ENCODE measurements around the gene SSBP3.

The SSBP3 gene

GRCh38 chr1:54249819-54250435, 156.3 kb downstream of the SSBP3 start:
- Histone ChIP-seq H3K9me3 (ENCODE audit: insufficient read depth, low read length) (no peaks in the 10 kb centered on the region), H4K20me1 (ENCODE audit: low read depth, low read length) (no peaks in the 10 kb centered on the region), H3F3A (ENCODE audit: insufficient read depth) (no peaks in the 10 kb centered on the region), H2AFZ (ENCODE audit: low read depth, low read length, severe bottlenecking) (no peak overlapping the region), H3K36me3 (ENCODE audit: low read length) (no peaks in the 10 kb centered on the region), H3K9me2 (replicated peaks; ENCODE audit: insufficient read depth, low read length) (no peaks in the 10 kb centered on the region), H3K79me2 (ENCODE audit: insufficient read depth, low read length) (no peaks in the 10 kb centered on the region), H3K4me3 (ENCODE audit: insufficient read depth, low read length, poor library complexity, severe bottlenecking) (no peak overlapping the region), H3K27me3 (ENCODE audit: low read length) (no peaks in the 10 kb centered on the region), H3K9ac (ENCODE audit: low read length) (no peak overlapping the region), H3K27ac (ENCODE audit: low read depth, low read length) (no peak overlapping the region), H3K4me2 (ENCODE audit: low read depth, low read length, poor library complexity, severe bottlenecking) (no peak overlapping the region)
- TF ChIP-seq CTCF (IDR thresholded peaks at IDR 0.05; ENCODE audit: insufficient read depth, low read length, poor library complexity, severe bottlenecking) = no peak
- TF ChIP-seq EZH2phosphoT487 (conservative IDR thresholded peaks at IDR 0.05; ENCODE audit: low read length) = no peak

- no peaks in the 10 kb centered on the region for H3K9me2 ChIP-seq (replicated peaks; ENCODE audit: insufficient read depth, low read length)
- H3K36me3 ChIP-seq (ENCODE audit: low read length) = no peaks in the 10 kb centered on the region
- H4K20me1 ChIP-seq (ENCODE audit: low read depth, low read length) = no peaks in the 10 kb centered on the region
- H3K9me3 ChIP-seq (ENCODE audit: insufficient read depth, low read length) = no peaks in the 10 kb centered on the region
- no peak overlapping the region for H3K4me2 ChIP-seq (ENCODE audit: low read depth, low read length, poor library complexity, severe bottlenecking)
- H3F3A ChIP-seq (ENCODE audit: insufficient read depth) = no peaks in the 10 kb centered on the region
- no peaks in the 10 kb centered on the region for H3K27me3 ChIP-seq (ENCODE audit: low read length)
- no peak overlapping the region for H2AFZ ChIP-seq (ENCODE audit: low read depth, low read length, severe bottlenecking)
- H3K9ac ChIP-seq (ENCODE audit: low read length) = no peak overlapping the region
- H3K4me3 ChIP-seq (ENCODE audit: insufficient read depth, low read length, poor library complexity, severe bottlenecking) = no peak overlapping the region
- no peaks in the 10 kb centered on the region for H3K79me2 ChIP-seq (ENCODE audit: insufficient read depth, low read length)
- TF ChIP-seq EZH2phosphoT487 (conservative IDR thresholded peaks at IDR 0.05; ENCODE audit: low read length) = no peak
- no peak for TF ChIP-seq CTCF (IDR thresholded peaks at IDR 0.05; ENCODE audit: insufficient read depth, low read length, poor library complexity, severe bottlenecking)
- H3K27ac ChIP-seq (ENCODE audit: low read depth, low read length) = no peak overlapping the region
Observed at GRCh38 chr1:54248966-54249365, 157.2 kb downstream of the SSBP3 start.

- no peaks in the 10 kb centered on the region for H3K36me3 ChIP-seq (ENCODE audit: low read length)
- no peaks in the 10 kb centered on the region for H3K9me2 ChIP-seq (replicated peaks; ENCODE audit: insufficient read depth, low read length)
- no peaks in the 10 kb centered on the region for H3K27me3 ChIP-seq (ENCODE audit: low read length)
- no peaks in the 10 kb centered on the region for H3F3A ChIP-seq (ENCODE audit: insufficient read depth)
- H3K4me3 ChIP-seq (ENCODE audit: insufficient read depth, low read length, poor library complexity, severe bottlenecking) = no peak overlapping the region
- H3K4me2 ChIP-seq (ENCODE audit: low read depth, low read length, poor library complexity, severe bottlenecking) = no peak overlapping the region
- H3K79me2 ChIP-seq (ENCODE audit: insufficient read depth, low read length) = no peaks in the 10 kb centered on the region
- TF ChIP-seq EZH2phosphoT487 (conservative IDR thresholded peaks at IDR 0.05; ENCODE audit: low read length) (no peak), CTCF (IDR thresholded peaks at IDR 0.05; ENCODE audit: insufficient read depth, low read length, poor library complexity, severe bottlenecking) (no peak)
- H3K9me3 ChIP-seq (ENCODE audit: insufficient read depth, low read length) = no peaks in the 10 kb centered on the region
- no peak overlapping the region for H3K27ac ChIP-seq (ENCODE audit: low read depth, low read length)
- H3K9ac ChIP-seq (ENCODE audit: low read length) = no peak overlapping the region
- no peaks in the 10 kb centered on the region for H4K20me1 ChIP-seq (ENCODE audit: low read depth, low read length)
- no peak overlapping the region for H2AFZ ChIP-seq (ENCODE audit: low read depth, low read length, severe bottlenecking)
Observed at GRCh38 chr1:54247863-54248515, 158.2 kb downstream of the SSBP3 start.
